SK-N-SH (cell line): Measurements from ENCODE around the gene SMPD3. TPM values are rescaled to one million over a fixed set of nuclear protein-coding genes. Genes with fewer than 3 reads are reported as not detected.

Experiments used
- CTCF ChIA-PET: fragments of 300-600, 350-600 bp; formaldehyde crosslinking; extraction: SDS; loops from one replicate; lab custom pipeline; 2021; lab: Yijun Ruan, JAX
- POLR2A ChIA-PET: fragments of 350-600 bp; sonication (Branson Sonifier 250); formaldehyde crosslinking; extraction: SDS; loops from one replicate; lab custom pipeline; 2020; ENCODE audit warnings: antibody characterized with exemption, inconsistent platforms; lab: Yijun Ruan, JAX
- DNase-seq: peaks from one replicate; pipeline ENCODE4 v3.0.0; 2012
- H2AFZ ChIP-seq: fragments of 200-600 bp; sonication (generic); 2 replicates; pipeline ENCODE4 v1.8.1; 2016; ENCODE audit warnings: antibody characterized with exemption, mild to moderate bottlenecking, low read depth
- H3F3A ChIP-seq: fragments of 200-600 bp; sonication (generic); replicated peaks from 2 replicates; pipeline ENCODE3; 2016; ENCODE audit warnings: antibody characterized with exemption, mild to moderate bottlenecking; ENCODE audit not compliant: insufficient read depth
- H3K27ac ChIP-seq, 2 experiments: fragments of 200-500 bp in 1 of 2; fragments of 200-600 bp in 1 of 2; sonication (Bioruptor generic) in 1 of 2; sonication (generic), shearing (Covaris generic) in 1 of 2; 2 replicates each; pipeline versions ENCODE4 v1.5.1 to v1.6.1; 2014 to 2016; ENCODE audit warnings: low read depth in 2 of 2, inconsistent platforms in 1 of 2, low read length in 1 of 2, mild to moderate bottlenecking in 1 of 2, mixed read lengths in 1 of 2
- H3K27me3 ChIP-seq: fragments of 200-600 bp; sonication (generic), shearing (Covaris generic); 2 replicates; pipeline ENCODE4 v1.6.1; 2016; ENCODE audit warnings: mixed run types; ENCODE audit not compliant: insufficient read depth
- H3K36me3 ChIP-seq, 2 experiments: fragments of 200-500 bp in 1 of 2; fragments of 200-600 bp in 1 of 2; sonication (Bioruptor generic) in 1 of 2; sonication (generic) in 1 of 2; replicated peaks in 1 of 2; 2 replicates each; pipeline versions ENCODE3 to v1.5.1; 2014 to 2016; ENCODE audit warnings: low read length in 1 of 2, mild to moderate bottlenecking in 1 of 2; ENCODE audit not compliant: insufficient read depth in 2 of 2, control insufficient read depth in 1 of 2
- H3K4me1 ChIP-seq, 2 experiments: fragments of 200-500 bp in 1 of 2; fragments of 200-600 bp in 1 of 2; sonication (Bioruptor generic) in 1 of 2; sonication (generic), shearing (Covaris generic) in 1 of 2; 2 replicates each; pipeline versions ENCODE4 v1.5.1 to v1.6.1; 2014 to 2016; ENCODE audit warnings: low read depth in 1 of 2, low read length in 1 of 2, mixed run types in 1 of 2; ENCODE audit not compliant: insufficient read depth in 2 of 2, control insufficient read depth in 1 of 2
- H3K4me2 ChIP-seq: fragments of 200-600 bp; sonication (generic), shearing (Covaris generic); 2 replicates; pipeline ENCODE4 v1.6.1; 2017; ENCODE audit warnings: mixed run types
- H3K4me3 ChIP-seq, 2 experiments: fragments of 200-500 bp in 1 of 2; fragments of 200-600 bp in 1 of 2; sonication (Bioruptor generic) in 1 of 2; sonication (generic), shearing (Covaris generic) in 1 of 2; 2 replicates each; pipeline versions ENCODE4 v1.5.1 to v1.8.1; 2014 to 2016; ENCODE audit warnings: low read depth in 2 of 2, inconsistent platforms in 1 of 2, low read length in 1 of 2, mild to moderate bottlenecking in 1 of 2, mixed read lengths in 1 of 2, moderate library complexity in 1 of 2
- H3K79me2 ChIP-seq: fragments of 200-600 bp; sonication (generic); 2 replicates; pipeline ENCODE4 v1.8.1; 2017; ENCODE audit warnings: mild to moderate bottlenecking; ENCODE audit not compliant: insufficient read depth
- H3K9ac ChIP-seq: fragments of 200-600 bp; sonication (generic); 2 replicates; pipeline ENCODE4 v1.6.1; 2017; ENCODE audit warnings: mixed run types
- H3K9me2 ChIP-seq: fragments of 200-600 bp; sonication (generic); 2 replicates; pipeline ENCODE4 v1.6.1; 2017; ENCODE audit warnings: mixed run types
- H3K9me3 ChIP-seq: fragments of 200-600 bp; sonication (generic); 2 replicates; pipeline ENCODE4 v1.6.1; 2017; ENCODE audit warnings: mixed run types, mild to moderate bottlenecking, moderate library complexity
- H4K20me1 ChIP-seq: fragments of 200-600 bp; sonication (generic); 2 replicates; pipeline ENCODE4 v1.6.1; 2017; ENCODE audit warnings: mild to moderate bottlenecking, mixed run types; ENCODE audit not compliant: insufficient read depth
- FOSL2 ChIP-seq: IDR thresholded peaks from 2 replicates; pipeline ENCODE4 v1.4.0; 2012; ENCODE audit warnings: low read depth, mild to moderate bottlenecking, moderate library complexity, borderline replicate concordance
- GABPA ChIP-seq: IDR thresholded peaks from 2 replicates; pipeline ENCODE4 v1.4.0; 2012; ENCODE audit warnings: low read depth, mild to moderate bottlenecking
- GATA2 ChIP-seq: sonication (generic); formaldehyde crosslinking; IDR thresholded peaks from 2 replicates; pipeline ENCODE4 v1.5.0; 2020; ENCODE audit warnings: mild to moderate bottlenecking, missing genetic modification reagents
- PBX3 ChIP-seq: IDR thresholded peaks from 2 replicates; pipeline ENCODE4; 2012
- POLR2AphosphoS5 ChIP-seq: IDR thresholded peaks from 2 replicates; pipeline ENCODE4 v1.6.1; 2012; ENCODE audit warnings: low read depth, low read length
- RAD21 ChIP-seq: IDR thresholded peaks from 2 replicates; pipeline ENCODE4 v1.6.1; 2012; ENCODE audit warnings: mild to moderate bottlenecking, low read length
- REST ChIP-seq: IDR thresholded peaks from 2 replicates; pipeline ENCODE4 v1.6.1; 2012; ENCODE audit warnings: mild to moderate bottlenecking, low read depth, low read length, moderate library complexity
- SMC3 ChIP-seq: IDR thresholded peaks from 2 replicates; pipeline ENCODE4 v1.6.1; 2012; ENCODE audit warnings: low read depth, low read length, improper control_type of control experiment
- ZBTB33 ChIP-seq: IDR thresholded peaks from 2 replicates; pipeline ENCODE4 v1.4.0; 2012; ENCODE audit warnings: low read depth, borderline replicate concordance
- WGBS: methylation state at CpG from one replicate; pipeline ENCODE4 v1.1.6; 2017; ENCODE audit warnings: low lambda C conversion rate; 5-methylcytosine and 5-hydroxymethylcytosine counted together
- polyA plus RNA-seq, 3 experiments: library from polyadenylated mRNA; depleted of rRNA; stranded (reverse); fragments of >200 nt; gene quantifications; 2 replicates each; pipeline ENCODE4 v1.2.3, GENCODE V29; 2012
- TF ChIP-seq, protein P1 (sequence below): fragments of 200-600 bp; sonication (generic); IDR thresholded peaks from 2 replicates; pipeline ENCODE4 v1.6.1; 2017; ENCODE audit warnings: antibody characterized with exemption, mild to moderate bottlenecking, moderate library complexity
- TF ChIP-seq, protein P2 (sequence below): IDR thresholded peaks from 2 replicates; pipeline ENCODE4 v1.4.0; 2012; ENCODE audit warnings: low read depth, borderline replicate concordance

Gene SMPD3
- polyA plus RNA-seq, 1 of the 3 experiments (the other 2 are of a cell fraction) = 0.38 TPM

DNA sequence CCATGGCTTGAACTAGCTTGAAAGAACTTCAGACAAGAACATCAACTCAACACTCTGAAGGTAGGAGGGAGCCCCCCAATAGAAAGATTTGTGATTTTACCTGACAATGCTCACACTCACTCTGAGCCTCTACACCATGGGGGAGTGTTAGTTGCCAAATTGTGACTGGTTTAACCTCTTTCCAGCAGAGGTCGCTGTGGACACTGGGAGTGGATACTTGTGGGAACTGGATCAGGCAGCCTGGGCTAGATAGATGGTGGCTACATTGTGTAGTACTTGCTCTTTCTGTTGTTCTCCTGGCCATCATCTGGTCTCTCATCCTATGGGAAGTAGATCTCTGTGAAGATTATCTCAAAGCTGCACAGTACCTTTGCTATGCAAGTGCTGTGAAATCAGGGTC lies 2.9 kb downstream of the SMPD3 start:
- no peak overlapping the region for H3K27ac ChIP-seq
- no peak overlapping the region for H2AFZ ChIP-seq
- POLR2A ChIA-PET = no interaction called here
- no peaks in the 10 kb centered on the region for H3K9me2 ChIP-seq
- H3K9ac ChIP-seq = no peak overlapping the region
- CTCF ChIA-PET = interaction anchor here (0.6 to 3.3 kb wide), 34 partner anchors 10 to 580 kb away, joined by 3 to 15 read pairs (median 4); no protein-coding TSS in a partner anchor
- DNase-seq = peak; percentile 63
- H3K27me3 ChIP-seq = no peaks in the 10 kb centered on the region
- no peaks in the 10 kb centered on the region for H3K79me2 ChIP-seq
- H3K4me1 ChIP-seq = peaks cover under 1 to 21% of the 10 kb centered on the region in 2 experiments; a peak in 1 of 4 replicates
- no peaks in the 10 kb centered on the region for H4K20me1 ChIP-seq
- no peaks in the 10 kb centered on the region for H3F3A ChIP-seq
- 0% methylated on average over 1 of the region's 1 CpG for WGBS
- no peaks in the 10 kb centered on the region for H3K36me3 ChIP-seq
- no peak overlapping the region for H3K4me3 ChIP-seq
- no peaks in the 10 kb centered on the region for H3K9me3 ChIP-seq
- H3K4me2 ChIP-seq = no peak overlapping the region
- TF ChIP-seq GABPA (no peak), GATA2 (no peak), ZBTB33 (no peak), POLR2AphosphoS5 (no peak), PBX3 (no peak), REST (0 out of 2 replicates have a peak, but pooled peaks have one; percentile 34), FOSL2 (no peak), SMC3 (peak; percentile 41; the same call in 1 of the 2 replicates), RAD21 (peak; percentile 68)
- TF ChIP-seq, protein P1, sequence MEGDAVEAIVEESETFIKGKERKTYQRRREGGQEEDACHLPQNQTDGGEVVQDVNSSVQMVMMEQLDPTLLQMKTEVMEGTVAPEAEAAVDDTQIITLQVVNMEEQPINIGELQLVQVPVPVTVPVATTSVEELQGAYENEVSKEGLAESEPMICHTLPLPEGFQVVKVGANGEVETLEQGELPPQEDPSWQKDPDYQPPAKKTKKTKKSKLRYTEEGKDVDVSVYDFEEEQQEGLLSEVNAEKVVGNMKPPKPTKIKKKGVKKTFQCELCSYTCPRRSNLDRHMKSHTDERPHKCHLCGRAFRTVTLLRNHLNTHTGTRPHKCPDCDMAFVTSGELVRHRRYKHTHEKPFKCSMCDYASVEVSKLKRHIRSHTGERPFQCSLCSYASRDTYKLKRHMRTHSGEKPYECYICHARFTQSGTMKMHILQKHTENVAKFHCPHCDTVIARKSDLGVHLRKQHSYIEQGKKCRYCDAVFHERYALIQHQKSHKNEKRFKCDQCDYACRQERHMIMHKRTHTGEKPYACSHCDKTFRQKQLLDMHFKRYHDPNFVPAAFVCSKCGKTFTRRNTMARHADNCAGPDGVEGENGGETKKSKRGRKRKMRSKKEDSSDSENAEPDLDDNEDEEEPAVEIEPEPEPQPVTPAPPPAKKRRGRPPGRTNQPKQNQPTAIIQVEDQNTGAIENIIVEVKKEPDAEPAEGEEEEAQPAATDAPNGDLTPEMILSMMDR = peak; percentile 49
- TF ChIP-seq, protein P2, sequence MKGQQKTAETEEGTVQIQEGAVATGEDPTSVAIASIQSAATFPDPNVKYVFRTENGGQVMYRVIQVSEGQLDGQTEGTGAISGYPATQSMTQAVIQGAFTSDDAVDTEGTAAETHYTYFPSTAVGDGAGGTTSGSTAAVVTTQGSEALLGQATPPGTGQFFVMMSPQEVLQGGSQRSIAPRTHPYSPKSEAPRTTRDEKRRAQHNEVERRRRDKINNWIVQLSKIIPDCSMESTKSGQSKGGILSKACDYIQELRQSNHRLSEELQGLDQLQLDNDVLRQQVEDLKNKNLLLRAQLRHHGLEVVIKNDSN = no peak
- TF ChIP-seq, all 33 proteins: peak for 4
